GM08714 (cell line): ENCODE data around the gene FRAS1.
"Not testable (repeated sequence)": the region's sequence is repeated elsewhere in the genome, so short reads cannot be mapped to it uniquely, and the experiment has no call there.

ENCODE experiments used
- H3K4me3 ChIP-seq: fragments of 200-500 bp; sonication (Bioruptor generic); 2 replicates; pipeline ENCODE4 v1.5.1; 2014; ENCODE audit warnings: mild to moderate bottlenecking, low read length, inconsistent platforms
- ZNF274 ChIP-seq: IDR thresholded peaks from 2 replicates; pipeline ENCODE4 v1.6.1; 2012; ENCODE audit warnings: mild to moderate bottlenecking, low read depth, low read length

Gene FRAS1

DNA sequence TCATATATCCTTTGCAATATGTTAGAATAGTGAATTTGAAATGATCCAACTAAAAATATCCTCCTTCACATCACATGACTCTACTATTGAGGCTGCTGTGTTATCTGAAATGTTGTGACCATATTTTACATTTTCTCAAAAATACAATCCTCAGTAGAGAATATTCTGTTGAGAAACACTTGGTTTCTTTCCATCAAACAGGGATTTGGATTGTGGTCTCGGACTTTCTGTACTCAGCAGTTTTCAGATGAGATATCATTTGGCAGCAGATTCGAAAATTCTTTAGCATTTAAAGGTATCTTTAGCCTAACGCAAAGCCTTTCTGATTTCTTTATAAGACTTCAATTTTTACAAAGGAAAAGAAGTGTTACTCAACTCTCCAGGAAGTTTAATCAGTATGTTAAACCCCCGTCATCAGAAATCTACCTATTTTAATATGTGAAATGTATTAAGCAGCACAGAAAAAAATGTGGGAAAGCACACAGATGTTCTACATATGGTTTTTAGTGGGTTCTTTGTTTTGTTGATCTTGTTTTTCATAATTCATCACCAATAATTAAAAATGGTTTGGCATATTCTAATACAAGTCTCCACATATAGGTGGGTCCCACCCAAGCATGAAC, 439.0 kb downstream of the FRAS1 start:
- no peak for TF ChIP-seq ZNF274
- no peak overlapping the region for H3K4me3 ChIP-seq

DNA sequence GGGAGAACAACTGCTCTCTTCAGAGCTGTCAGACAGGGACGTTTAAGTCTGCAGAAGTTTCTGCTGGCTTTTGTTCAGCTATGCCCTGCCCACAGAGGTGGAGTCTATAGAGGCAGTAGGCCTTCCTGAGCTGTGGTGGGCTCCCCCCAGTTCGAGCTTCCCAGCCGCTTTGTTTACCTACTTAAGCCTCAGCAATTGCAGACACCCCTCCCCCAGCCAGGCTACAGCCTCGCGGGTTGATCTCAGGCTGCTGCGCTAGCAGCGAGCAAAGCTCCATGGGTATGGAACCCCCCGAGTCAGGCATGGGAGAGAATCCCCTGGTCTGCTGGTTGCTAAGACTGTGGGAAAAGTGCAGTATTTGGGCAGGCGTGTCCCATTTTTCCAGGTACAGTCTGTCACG, 449.1 kb downstream of the FRAS1 start:
- not testable (repeated sequence) for H3K4me3 ChIP-seq

DNA sequence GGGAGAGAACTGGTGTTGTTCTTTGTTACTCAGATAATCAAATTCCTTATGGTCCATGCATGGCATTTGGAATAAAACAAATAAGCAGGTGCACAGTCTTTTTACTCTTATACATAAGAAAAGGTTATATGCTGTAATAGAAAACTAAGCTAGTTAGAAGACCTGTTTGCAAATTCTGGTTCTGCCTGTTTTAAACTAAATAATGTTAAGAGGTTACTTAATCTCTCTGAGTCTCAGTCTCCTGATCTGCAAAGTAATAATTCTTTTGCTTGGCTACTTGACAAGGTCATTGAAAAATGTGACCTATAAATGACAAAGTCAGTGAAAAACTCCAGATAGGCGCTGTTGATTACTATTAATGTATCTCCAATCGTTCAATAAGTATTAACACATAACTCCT, 451.9 kb downstream of the FRAS1 start:
- no peak overlapping the region for H3K4me3 ChIP-seq
- TF ChIP-seq ZNF274: no peak

DNA sequence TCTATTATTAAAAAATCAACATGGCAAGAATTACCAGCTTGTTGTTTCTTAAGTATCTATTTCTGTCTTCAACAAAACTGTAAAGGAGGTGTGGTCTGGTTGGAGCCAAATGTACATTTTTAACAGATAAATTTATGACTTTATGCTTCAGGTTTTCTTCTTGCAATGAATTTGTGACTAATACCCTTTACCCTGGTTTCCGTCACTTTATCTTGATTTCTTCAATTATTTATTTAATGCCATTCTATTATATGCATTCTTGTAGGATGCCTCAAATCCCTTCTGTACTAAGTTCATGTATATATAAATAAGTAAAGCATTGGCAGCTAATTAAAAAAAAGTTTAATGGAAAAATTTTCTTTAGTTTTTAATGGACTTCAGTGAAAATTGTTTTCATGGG, 453.0 kb downstream of the FRAS1 start:
- no peak overlapping the region for H3K4me3 ChIP-seq
- TF ChIP-seq ZNF274: no peak

DNA sequence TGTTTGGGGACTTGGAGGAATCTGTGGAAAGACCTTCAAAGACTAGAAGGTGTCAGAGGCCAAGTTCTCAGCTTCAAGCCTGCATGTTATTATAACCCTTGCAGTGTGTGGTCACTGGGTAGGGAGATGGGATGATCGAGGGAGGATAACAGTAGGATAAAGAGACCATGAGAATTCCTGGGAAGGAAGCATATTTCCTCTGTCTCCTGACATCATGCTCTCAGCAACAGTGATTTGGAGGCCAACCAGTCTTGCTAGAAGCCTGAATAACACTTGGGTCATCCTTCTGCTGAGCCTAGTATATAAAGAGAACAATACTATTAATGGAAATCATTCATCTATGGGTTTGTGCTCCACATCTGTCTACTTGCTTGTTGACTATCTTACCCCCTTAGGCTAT, 453.6 kb downstream of the FRAS1 start:
- no peak for TF ChIP-seq ZNF274
- no peak overlapping the region for H3K4me3 ChIP-seq

DNA sequence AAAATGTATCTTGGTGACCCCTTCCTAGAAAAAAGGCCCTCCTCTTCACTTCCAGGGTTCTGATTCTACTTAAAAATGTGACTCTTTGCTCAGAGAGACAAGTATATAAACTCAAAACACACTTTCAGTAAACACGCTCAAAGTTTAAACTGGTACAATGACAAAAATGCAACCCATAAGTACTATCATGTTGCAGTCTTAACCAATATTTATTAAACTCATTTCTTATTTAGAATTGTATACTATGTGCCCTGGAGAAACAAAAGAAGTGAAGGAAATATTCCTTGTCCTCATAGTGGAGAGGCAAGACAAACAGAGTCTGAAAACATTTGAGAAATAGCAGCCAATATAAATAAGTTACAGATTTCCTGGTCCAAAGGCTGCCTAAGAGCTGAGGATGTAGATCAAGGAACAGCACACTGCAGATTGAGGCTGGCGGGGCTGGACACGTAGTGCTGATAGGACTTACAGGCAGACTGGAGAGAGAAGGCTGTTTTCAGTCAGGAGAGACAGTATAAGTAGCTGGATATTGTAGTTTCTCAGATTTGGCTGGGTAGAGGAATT, 455.3 kb downstream of the FRAS1 start:
- TF ChIP-seq ZNF274: no peak
- no peak overlapping the region for H3K4me3 ChIP-seq

DNA sequence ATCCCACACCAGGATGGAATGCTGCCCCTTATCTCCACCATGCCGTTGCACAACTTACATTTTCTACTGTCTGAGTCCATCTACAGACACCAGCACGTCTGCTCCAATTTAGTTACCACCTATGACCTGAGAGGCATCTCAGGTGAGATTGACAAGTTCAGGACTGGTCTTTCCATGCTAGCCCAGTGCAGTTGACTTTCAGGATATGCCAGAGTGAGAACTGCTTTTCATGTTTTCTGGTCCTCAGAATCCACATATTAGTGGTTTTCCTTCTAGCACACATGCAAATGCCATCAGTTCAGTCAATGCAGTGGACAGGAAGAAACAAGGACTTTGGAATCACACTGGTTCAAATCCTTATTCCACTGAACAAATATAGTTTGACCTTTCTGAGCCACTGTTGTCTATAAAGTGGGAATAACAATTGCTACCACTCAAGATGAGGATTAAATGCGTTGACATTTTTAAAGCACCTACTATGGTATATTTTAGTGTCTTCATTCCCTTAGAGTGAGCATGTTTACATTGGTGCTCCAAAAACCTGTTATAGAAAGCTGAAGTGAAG, 456.4 kb downstream of the FRAS1 start:
- TF ChIP-seq ZNF274: no peak
- H3K4me3 ChIP-seq: no peak overlapping the region

DNA sequence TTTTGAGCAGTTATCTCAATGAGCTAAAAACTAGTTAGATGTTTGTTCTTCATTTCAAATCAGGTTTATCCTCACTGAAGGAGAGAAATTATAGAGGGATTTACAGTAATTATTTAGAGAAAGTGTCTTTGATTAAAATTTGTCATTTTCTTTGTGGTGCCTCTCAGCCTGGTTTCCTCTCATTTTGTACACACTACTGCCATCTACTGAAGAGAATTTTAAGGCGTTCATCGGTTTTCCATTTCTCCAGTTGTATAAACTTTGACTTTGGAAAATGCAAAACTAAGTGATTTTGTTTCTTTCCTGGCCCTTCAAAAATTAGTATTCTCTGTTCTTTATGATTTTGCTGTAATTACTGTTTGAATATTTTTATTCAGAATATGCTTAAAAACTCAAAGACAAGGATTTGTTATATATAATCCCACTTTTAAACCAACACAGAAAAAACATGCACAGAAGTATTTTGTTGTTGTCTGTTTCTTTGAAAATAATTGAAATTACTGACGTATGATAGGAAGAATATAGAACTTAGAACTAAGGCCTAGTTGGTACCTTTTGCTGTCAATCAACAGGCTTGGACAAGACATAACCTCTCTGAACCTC, 460.0 kb downstream of the FRAS1 start:
- no peak for TF ChIP-seq ZNF274
- H3K4me3 ChIP-seq: no peak overlapping the region

DNA sequence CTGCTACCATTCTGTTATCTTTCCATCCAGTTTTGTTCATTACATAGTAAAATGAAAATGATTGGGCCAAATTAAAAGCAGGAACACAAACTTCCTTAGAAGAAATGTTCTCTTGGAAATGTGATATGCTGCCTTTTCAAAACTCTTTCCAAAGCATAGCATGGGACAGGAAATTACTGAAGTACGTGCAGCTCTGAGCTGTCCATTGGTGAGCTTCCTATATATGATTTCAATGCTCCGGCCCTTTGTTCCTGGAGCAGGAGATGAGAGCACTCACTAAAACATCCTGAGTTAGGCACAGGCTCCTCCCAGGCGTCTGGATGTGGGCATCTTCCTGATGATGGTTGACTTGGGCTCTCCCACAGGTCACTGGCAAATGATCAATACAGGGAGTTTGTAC, 461.4 kb downstream of the FRAS1 start:
- no peak overlapping the region for H3K4me3 ChIP-seq
- TF ChIP-seq ZNF274: no peak

DNA sequence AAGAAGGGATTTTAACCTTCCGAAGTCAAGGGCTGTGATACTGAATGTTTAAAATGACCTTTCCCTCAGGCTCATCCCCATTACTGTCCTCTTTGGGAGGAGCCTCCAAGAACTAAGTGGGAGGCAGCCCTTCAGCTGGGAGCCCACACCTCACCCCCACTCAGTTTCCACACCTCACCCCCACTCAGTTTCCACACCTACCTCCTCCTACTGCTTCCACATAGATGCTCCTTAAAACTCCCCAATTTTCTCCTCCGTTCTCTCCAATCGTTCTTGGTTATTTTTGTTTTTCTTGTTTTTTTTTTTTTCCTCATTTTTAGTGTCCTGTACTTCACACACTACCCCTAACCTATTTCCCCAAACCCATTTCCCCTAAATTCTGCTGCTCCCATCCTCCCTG, 462.8 kb downstream of the FRAS1 start:
- no peak for TF ChIP-seq ZNF274
- no peak overlapping the region for H3K4me3 ChIP-seq

DNA sequence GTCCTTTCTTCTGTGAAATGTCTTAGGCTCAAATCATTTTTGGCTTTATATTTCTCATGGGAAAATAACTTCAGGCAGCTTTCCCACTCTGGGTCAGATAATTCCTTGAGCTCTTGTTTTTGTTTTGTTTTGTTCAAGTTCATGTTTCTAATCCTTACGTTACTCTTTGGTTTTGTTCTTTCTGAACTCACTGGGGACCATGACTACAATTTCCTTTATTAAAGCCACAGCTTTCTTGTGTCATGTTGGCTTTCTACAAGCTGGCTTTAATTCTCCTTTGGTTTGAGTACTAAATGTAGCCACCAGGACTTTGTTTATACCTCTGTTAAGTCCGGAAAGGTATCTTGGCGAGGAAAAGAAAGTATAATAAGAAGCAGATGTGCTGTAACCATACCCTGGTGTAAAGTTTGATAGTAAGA, 463.7 kb downstream of the FRAS1 start:
- H3K4me3 ChIP-seq: no peak overlapping the region
- no peak for TF ChIP-seq ZNF274

DNA sequence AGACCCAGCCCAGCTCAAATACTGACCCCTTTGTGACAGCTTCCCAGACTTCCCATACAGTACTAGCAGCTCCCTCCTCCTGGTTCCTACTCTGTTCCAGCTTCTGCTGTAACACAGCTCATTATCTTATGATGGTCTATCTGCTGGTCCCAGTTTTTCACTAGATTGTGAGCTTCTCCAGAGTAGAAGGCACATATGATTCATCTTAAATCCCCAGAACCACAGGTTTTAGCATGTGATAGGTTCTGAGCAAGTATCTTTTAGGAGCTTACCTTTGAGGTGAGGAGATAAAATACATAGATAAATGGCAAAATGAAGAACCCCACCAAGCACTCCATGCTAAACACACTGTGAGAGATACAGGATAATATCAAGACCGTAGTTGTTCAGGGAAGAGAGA, 466.9 kb downstream of the FRAS1 start:
- TF ChIP-seq ZNF274: no peak

DNA sequence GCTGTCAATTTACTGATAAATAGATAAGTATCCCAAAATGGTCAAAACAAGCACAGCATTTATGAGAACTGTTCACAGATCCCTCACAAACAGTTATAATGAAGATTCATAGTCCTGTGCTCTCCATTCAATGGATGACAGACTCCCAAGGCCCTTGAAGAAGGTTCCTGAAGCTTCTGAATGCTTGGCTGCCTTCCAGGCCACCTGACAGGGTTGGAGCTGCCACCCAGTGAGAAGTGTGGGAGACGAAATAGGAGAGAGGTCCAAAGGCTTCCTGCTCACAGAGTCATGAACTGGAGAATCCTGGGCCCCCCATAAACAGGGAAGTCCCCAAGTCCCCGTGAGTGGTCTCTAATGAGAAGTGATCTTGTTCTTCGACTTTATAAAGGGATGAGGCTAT, 468.4 kb downstream of the FRAS1 start:
- TF ChIP-seq ZNF274: no peak
- no peak overlapping the region for H3K4me3 ChIP-seq

More for the DNA sequence above, 466.9 kb downstream of the FRAS1 start:
- no peak overlapping the region for H3K4me3 ChIP-seq

DNA sequence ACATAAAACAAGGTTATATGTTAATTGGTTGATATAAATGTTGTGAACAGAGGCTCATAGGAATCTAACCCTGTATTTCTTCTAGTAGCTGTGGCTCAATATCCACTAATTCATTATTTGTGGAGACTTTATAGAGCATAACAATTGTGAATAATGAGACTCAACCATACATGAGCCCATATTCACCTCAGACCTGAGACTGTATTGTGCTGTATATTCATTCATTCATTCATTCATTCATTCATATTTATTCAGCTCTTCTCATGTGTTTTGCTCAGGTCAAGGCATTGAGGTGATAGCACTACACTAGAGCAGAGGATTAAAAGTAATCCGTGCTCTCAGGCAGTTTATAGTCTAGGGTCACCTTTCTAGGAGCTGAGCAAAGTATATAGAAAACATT, 470.0 kb downstream of the FRAS1 start:
- no peak overlapping the region for H3K4me3 ChIP-seq
- TF ChIP-seq ZNF274: no peak

DNA sequence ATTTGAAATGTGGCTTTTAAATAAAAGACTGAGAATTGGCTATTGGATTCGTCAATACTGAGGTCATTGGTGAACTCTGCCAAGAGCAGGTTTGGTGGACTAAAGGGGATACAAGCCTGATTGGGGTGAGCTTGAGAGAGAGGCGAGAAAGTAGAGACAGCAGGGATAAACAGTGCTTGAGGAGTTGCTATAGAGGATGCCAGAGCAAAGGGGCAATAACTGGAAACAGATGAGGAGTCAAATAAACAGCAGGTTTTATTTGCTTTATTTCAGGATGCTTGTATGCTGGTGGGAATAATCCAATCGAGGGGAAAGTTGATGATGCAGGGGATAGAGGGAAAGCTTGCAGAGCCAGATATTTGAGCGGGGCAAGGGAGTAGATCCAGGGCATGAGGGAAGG, 470.4 kb downstream of the FRAS1 start:
- no peak overlapping the region for H3K4me3 ChIP-seq
- no peak for TF ChIP-seq ZNF274
